ENCODE measurements around the gene HDHD5. TPM values are rescaled to one million over a fixed set of nuclear protein-coding genes. Genes with fewer than 3 reads are reported as not detected.

Gene HDHD5
- total RNA-seq, 1 donor from 2014 or later, result 30.2 TPM

- TF ChIP-seq CTCF (IDR thresholded peaks at IDR 0.05; ENCODE audit: partially characterized antibody, unreplicated experiment), result no peak
- DNase-seq, result no peak
- H3K27ac Mint-ChIP-seq (ENCODE audit: unreplicated experiment), result no peak overlapping the region
- peaks cover 2% of the 10 kb centered on the region for H3K4me1 Mint-ChIP-seq (ENCODE audit: low read depth, unreplicated experiment)
- H3K9me3 Mint-ChIP-seq (ENCODE audit: unreplicated experiment), result peaks cover 2% of the 10 kb centered on the region
- no peak overlapping the region for H3K4me3 Mint-ChIP-seq (ENCODE audit: unreplicated experiment)
- no peaks in the 10 kb centered on the region for H3K36me3 Mint-ChIP-seq (ENCODE audit: unreplicated experiment)
- H3K27me3 Mint-ChIP-seq (ENCODE audit: unreplicated experiment), result peaks cover 7% of the 10 kb centered on the region
Measured at GRCh38 chr22:17106785-17107546, 52.1 kb downstream of the HDHD5 start.

- peaks cover 2% of the 10 kb centered on the region for H3K4me1 Mint-ChIP-seq (ENCODE audit: low read depth, unreplicated experiment)
- no peak for TF ChIP-seq CTCF (IDR thresholded peaks at IDR 0.05; ENCODE audit: partially characterized antibody, unreplicated experiment)
- peaks cover 2% of the 10 kb centered on the region for H3K9me3 Mint-ChIP-seq (ENCODE audit: unreplicated experiment)
- H3K27ac Mint-ChIP-seq (ENCODE audit: unreplicated experiment), result no peak overlapping the region
- DNase-seq, result no peak
- peaks cover 7% of the 10 kb centered on the region for H3K27me3 Mint-ChIP-seq (ENCODE audit: unreplicated experiment)
- H3K4me3 Mint-ChIP-seq (ENCODE audit: unreplicated experiment), result no peak overlapping the region
- peaks cover 2% of the 10 kb centered on the region for H3K36me3 Mint-ChIP-seq (ENCODE audit: unreplicated experiment)
Measured at GRCh38 chr22:17106161-17106784, 52.8 kb downstream of the HDHD5 start.

- no peak overlapping the region for H3K4me3 Mint-ChIP-seq (ENCODE audit: unreplicated experiment)
- H3K4me1 Mint-ChIP-seq (ENCODE audit: low read depth, unreplicated experiment), result peaks cover 2% of the 10 kb centered on the region
- TF ChIP-seq CTCF (IDR thresholded peaks at IDR 0.05; ENCODE audit: partially characterized antibody, unreplicated experiment), result no peak
- H3K27me3 Mint-ChIP-seq (ENCODE audit: unreplicated experiment), result peaks cover 5% of the 10 kb centered on the region
- no peak for DNase-seq
- peaks cover 9% of the 10 kb centered on the region for H3K36me3 Mint-ChIP-seq (ENCODE audit: unreplicated experiment)
- no peak overlapping the region for H3K27ac Mint-ChIP-seq (ENCODE audit: unreplicated experiment)
- peaks cover 2% of the 10 kb centered on the region for H3K9me3 Mint-ChIP-seq (ENCODE audit: unreplicated experiment)
Measured at GRCh38 chr22:17105143-17106129, 53.6 kb downstream of the HDHD5 start.

GRCh38 chr22:17104336-17104935, 54.6 kb downstream of the HDHD5 start:
- Mint-ChIP-seq H3K9me3 (ENCODE audit: unreplicated experiment) (peaks cover 2% of the 10 kb centered on the region), H3K36me3 (ENCODE audit: unreplicated experiment) (peaks cover 9% of the 10 kb centered on the region), H3K4me3 (ENCODE audit: unreplicated experiment) (no peak overlapping the region), H3K4me1 (ENCODE audit: low read depth, unreplicated experiment) (peaks cover 2% of the 10 kb centered on the region), H3K27ac (ENCODE audit: unreplicated experiment) (no peak overlapping the region), H3K27me3 (ENCODE audit: unreplicated experiment) (peaks cover 5% of the 10 kb centered on the region)
- no peak for DNase-seq
- TF ChIP-seq CTCF (IDR thresholded peaks at IDR 0.05; ENCODE audit: partially characterized antibody, unreplicated experiment), result no peak
